Measurements from ENCODE around the gene NUP210L. TPM values are rescaled to one million over a fixed set of nuclear protein-coding genes. Genes with fewer than 3 reads are reported as not detected.

Gene NUP210L
- total RNA-seq, 2 experiments from 2014 or later = 0.04 TPM; not detected in 1

DNA sequence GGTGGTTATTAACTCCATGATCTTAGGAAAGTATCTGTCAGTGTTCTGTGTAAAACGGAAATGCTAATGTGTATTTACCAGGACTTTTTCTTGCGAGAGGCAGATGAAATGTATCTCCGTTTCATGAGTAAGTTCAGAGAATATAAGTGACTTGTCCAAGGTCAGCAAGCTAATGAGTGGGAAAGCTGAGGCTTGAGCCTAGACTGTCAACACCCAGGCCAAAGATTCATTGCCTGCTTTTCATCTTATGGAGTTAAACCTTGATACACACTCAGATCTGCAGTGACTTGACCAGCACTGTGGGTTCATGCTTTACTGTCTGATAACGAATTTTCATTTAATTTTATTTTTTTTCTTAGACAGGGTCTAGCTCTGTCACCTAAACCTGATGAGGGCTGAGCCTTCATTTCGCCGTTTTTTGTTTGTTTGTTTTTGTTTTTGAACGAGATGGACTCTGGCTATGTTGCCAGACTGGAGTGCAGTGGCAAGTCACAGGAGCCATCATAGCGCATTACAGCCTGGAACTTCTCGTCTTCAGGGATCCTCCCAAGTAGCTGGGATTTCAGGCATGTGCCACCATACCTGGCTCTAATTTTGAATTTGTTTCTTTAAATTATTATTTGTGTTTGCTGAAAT is 176.5 kb downstream of the NUP210L start:
- Mint-ChIP-seq H3K9me3 (no peaks in the 10 kb centered on the region), H3K4me1 (peaks cover 33% of the 10 kb centered on the region), H3K36me3 (peaks cover 30% of the 10 kb centered on the region), H3K4me3 (peak overlapping the region; percentile 98), H3K27me3 (no peaks in the 10 kb centered on the region), H3K27ac (peak overlapping the region; percentile 94)
- DNase-seq = no peak

DNA sequence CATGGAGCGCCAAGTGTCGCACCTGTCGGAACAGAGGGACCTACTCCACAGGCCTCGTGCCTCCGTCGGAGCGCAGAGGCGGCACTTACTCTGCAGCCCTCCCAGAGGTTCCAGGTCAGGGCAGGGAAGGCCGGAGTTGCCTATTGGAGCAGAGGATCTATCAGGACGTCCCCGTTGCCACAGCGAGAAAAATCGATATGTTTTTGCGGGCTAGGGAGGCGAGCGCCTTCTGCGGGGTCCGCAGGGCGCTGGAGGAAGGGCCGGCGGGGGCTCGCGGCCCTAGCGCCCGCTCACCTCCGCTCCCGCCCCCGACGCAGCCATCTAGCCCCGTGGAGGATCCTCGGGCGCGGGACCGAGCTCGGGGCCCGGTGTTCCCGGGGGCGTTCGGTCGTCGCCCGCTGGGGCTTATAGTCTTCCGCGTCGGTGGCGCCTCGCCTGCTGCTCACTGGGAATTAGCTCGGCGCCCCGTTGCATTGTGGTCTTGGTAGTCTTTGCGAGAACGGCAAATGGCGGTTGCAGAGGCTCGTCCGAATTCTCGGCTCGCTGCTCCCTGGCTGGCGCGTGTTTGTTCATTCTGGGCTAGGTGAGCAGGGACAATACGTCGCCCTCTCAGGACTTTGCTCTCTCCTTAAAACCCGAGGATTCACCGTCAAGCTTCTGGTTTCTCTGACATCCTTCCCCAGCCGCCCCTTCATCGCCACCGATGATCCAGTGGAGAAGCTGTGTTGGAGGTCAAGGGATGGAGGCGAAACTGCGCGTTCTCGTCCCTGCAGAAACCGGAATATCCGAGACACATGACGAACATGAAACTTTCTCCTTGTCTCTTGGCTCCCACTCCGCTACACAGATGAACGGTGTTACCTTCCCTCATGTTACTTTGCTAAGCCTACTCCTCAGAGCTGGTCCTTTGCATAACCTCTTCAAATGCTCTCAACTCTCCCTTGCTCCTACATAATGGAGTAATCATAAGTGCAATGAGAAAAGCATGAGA is 177.3 kb downstream of the NUP210L start, which contains the start of gene JTB:
Gene JTB (minus strand): TSS at position 425 of the 991 bp plus-strand sequence. CDS start 422 bp downstream, at position 3.
- peak; percentile 86 for DNase-seq
- H3K36me3 Mint-ChIP-seq = peaks cover 35% of the 10 kb centered on the region
- H3K4me3 Mint-ChIP-seq = peak within 1 kb of the TSS; percentile 98
- H3K4me1 Mint-ChIP-seq = peaks cover 36% of the 10 kb centered on the region
- H3K9me3 Mint-ChIP-seq = no peaks in the 10 kb centered on the region
- no peaks in the 10 kb centered on the region for H3K27me3 Mint-ChIP-seq
- H3K27ac Mint-ChIP-seq = peak within 1 kb of the TSS; percentile 98

DNA sequence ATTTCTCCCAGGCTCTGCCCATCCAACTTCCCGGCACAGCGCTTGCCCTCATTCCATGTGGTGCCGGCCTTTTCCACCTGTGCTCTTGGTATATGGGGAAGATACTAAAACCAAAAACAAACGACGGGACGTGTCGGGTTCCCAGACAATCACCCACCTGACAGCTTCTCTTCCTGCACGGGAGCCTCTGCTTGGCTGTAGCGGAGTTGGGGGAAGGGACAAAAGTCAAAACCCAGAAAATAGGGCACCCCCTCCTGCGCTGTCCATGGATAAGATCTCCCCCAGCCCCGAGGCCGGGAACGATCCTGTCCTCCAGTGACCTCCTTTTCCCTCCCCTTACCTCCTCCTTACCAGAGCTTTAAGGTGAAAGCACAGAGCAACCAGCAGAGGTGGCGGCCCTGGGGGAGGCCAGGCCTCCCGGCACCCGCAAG is 178.0 kb downstream of the NUP210L start:
- Mint-ChIP-seq H3K9me3 (no peaks in the 10 kb centered on the region), H3K27ac (peak overlapping the region; percentile 98), H3K36me3 (peaks cover 42% of the 10 kb centered on the region), H3K27me3 (no peaks in the 10 kb centered on the region), H3K4me3 (peak overlapping the region; percentile 98), H3K4me1 (peaks cover 43% of the 10 kb centered on the region)
- DNase-seq = no peak

DNA sequence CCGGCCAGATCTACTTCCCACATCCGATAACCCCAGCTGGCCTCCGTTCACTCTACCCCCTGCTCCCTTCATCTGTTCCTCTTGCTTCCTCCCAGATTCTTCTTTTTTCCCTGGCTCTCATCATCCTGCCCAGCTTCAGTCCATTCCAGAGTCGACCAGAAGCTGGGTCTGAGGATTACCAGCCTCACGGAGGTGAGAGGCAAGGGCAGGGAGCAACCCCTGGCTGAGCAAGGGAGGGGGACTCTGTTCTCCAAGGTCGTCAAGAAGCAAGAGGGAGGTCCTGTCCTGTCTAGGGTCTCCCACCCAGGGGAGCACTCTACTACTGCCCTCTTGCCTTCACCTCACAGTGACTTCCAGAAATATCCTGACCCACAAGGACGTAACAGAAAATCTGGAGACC is 181.3 kb downstream of the NUP210L start:
- no peaks in the 10 kb centered on the region for H3K9me3 Mint-ChIP-seq
- peaks cover 42% of the 10 kb centered on the region for H3K4me1 Mint-ChIP-seq
- H3K27me3 Mint-ChIP-seq = no peaks in the 10 kb centered on the region
- peak overlapping the region; percentile 43 for H3K27ac Mint-ChIP-seq
- DNase-seq = no peak
- no peak overlapping the region for H3K4me3 Mint-ChIP-seq
- peaks cover 38% of the 10 kb centered on the region for H3K36me3 Mint-ChIP-seq

DNA sequence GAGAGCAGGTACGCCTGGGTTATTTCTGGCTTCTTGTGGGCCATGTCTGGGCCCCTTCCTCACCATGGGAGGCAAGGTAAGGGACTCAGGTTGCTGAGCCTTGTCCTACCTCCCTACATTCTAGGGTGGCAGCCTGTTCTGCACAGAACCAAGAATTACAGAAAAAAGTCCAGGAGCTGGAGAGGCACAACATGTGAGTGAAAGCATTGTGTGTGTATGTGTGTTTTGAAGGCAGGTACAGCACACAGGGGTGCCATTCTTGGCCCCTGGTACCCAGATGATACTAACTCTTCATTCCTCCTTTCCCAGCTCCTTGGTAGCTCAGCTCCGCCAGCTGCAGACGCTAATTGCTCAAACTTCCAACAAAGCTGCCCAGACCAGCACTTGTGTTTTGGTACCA is 181.8 kb downstream of the NUP210L start:
- no peaks in the 10 kb centered on the region for H3K9me3 Mint-ChIP-seq
- no peak for DNase-seq
- peaks cover 38% of the 10 kb centered on the region for H3K36me3 Mint-ChIP-seq
- H3K27ac Mint-ChIP-seq = peak overlapping the region; percentile 76
- no peaks in the 10 kb centered on the region for H3K27me3 Mint-ChIP-seq
- peaks cover 42% of the 10 kb centered on the region for H3K4me1 Mint-ChIP-seq
- no peak overlapping the region for H3K4me3 Mint-ChIP-seq

DNA sequence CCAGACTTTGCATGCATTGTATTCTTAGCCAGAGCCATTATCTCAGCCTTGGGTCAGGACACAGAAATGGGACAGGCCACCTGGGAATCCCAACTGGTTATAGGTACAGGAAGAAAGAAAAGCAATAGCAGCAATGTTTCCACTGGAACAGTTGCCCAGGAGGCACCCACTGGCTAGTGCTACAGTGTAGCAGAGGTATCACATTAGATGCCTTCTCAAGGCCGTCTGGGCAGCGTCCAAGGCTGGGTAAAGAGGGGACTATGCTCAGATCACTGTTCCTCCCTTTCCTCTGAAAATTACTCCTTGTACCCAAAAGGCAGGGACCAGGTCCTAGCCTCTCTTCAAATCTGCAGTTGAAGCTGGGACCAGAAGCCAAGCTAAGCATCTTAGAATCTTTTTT is 184.5 kb downstream of the NUP210L start:
- H3K27me3 Mint-ChIP-seq = no peaks in the 10 kb centered on the region
- no peaks in the 10 kb centered on the region for H3K9me3 Mint-ChIP-seq
- no peak overlapping the region for H3K4me3 Mint-ChIP-seq

DNA sequence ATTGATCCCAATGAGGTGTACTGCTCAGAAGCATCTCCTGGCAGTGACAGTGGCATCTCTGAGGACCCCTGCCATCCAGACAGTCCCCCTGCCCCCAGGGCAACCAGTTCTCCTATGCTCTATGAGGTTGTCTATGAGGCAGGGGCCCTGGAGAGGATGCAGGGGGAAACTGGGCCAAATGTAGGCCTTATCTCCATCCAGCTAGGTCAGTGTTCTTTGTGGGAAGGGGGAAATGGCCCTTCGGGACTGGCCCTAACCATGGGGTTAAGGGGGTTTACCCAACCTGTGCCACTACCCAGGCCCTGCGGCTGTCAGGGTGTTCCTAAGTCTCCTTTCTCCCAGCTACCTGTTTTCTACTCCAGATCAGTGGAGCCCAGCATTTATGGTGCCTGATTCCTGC is 185.9 kb downstream of the NUP210L start:
- H3K4me1 Mint-ChIP-seq = peaks cover 41% of the 10 kb centered on the region
- H3K9me3 Mint-ChIP-seq = no peaks in the 10 kb centered on the region
- H3K27me3 Mint-ChIP-seq = no peaks in the 10 kb centered on the region
- H3K27ac Mint-ChIP-seq = peak overlapping the region; percentile 9
- DNase-seq = no peak
- H3K36me3 Mint-ChIP-seq = peaks cover 27% of the 10 kb centered on the region
- no peak overlapping the region for H3K4me3 Mint-ChIP-seq

More for the DNA sequence above, 184.5 kb downstream of the NUP210L start:
- peaks cover 43% of the 10 kb centered on the region for H3K4me1 Mint-ChIP-seq
- DNase-seq = no peak
- H3K27ac Mint-ChIP-seq = no peak overlapping the region
- H3K36me3 Mint-ChIP-seq = peaks cover 33% of the 10 kb centered on the region

DNA sequence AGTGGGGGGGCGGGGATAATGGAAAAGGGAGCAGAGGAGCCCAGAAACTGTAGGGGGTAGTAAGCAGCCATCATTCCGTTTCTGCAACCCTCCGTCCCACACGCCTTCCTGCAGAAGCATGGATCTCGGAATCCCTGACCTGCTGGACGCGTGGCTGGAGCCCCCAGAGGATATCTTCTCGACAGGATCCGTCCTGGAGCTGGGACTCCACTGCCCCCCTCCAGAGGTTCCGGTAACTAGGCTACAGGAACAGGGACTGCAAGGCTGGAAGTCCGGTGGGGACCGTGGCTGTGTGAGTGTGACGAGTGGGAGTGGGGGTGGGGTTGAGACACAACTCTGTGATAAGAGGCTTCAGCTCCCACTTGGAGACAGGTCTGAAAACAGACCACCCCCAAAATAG is 186.5 kb downstream of the NUP210L start:
- Mint-ChIP-seq H3K9me3 (no peaks in the 10 kb centered on the region), H3K4me3 (peak overlapping the region; percentile 87), H3K27me3 (no peaks in the 10 kb centered on the region), H3K27ac (peak overlapping the region; percentile 97), H3K4me1 (peaks cover 41% of the 10 kb centered on the region), H3K36me3 (peaks cover 27% of the 10 kb centered on the region)
- DNase-seq = no peak

DNA sequence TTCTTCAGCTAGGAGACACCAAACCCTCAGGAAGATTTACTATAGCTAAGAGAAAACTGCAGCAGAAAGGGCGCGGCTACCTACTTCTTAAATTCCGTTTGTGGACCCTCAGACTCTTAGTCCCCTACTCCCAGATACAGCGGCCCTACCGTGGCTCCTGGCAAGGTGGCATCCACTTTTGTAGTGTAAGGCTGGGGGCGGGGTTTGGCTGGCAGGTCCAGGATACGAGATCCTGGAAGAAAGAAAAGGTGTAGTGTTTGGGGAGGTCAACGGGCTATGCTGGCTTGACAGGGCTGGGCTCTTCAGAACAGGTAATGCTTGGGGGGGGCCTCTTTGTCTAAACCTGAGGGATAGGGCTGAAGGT is 186.9 kb downstream of the NUP210L start:
- Mint-ChIP-seq H3K4me3 (peak overlapping the region; percentile 87), H3K27me3 (no peaks in the 10 kb centered on the region), H3K4me1 (peaks cover 39% of the 10 kb centered on the region), H3K9me3 (no peaks in the 10 kb centered on the region), H3K27ac (peak overlapping the region; percentile 97), H3K36me3 (peaks cover 26% of the 10 kb centered on the region)
- no peak for DNase-seq

DNA sequence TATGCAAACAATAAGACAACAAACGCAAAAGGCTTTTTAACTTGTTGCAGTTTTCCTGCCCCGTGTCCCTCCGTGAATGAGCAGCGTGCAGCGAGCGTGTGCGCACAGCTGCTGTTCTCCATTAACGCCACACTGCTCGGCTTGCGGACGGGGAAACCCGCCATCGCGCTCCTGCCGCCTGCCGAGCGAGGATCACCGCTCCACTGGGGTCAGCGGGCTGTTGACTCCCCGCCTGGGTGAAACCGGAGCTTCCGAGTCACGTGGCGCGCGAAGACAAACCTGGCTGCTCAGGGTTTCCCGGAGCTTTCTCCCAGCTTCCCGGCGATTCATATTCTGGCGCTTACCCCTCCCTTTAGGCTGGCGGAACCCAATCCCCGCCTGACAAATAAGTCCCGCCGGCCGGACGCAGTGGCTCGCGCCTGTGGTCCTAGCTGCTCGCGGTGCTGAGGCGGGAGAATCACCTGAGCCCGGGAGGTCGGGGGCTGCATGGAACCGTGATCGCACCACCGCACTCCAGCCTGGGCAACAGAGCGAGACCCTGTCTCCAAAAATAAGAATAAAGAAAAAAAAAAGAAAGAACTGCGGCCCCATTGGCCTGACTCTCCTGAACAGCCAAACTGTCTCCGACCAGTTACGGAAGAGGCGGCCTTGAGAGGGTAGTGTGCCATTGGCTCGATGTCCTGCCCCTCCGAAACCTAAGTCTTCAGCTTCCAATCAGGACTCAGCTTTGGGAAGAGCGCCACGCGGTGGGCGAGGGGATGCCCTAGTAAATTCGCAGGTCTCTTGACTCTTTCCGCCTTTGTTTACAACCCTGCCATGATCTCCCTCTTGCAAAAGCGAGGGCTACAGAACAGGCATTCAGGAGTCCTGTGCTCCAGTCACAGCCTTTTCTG is 187.5 kb downstream of the NUP210L start, which contains the start of gene CREB3L4:
Gene CREB3L4 (plus strand): TSS at position 796 of the 893 bp plus-strand sequence. CDS start 624 bp downstream, outside the sequence.
- H3K36me3 Mint-ChIP-seq = peaks cover 26% of the 10 kb centered on the region
- DNase-seq = peak; percentile 87
- H3K4me1 Mint-ChIP-seq = peaks cover 39% of the 10 kb centered on the region

DNA sequence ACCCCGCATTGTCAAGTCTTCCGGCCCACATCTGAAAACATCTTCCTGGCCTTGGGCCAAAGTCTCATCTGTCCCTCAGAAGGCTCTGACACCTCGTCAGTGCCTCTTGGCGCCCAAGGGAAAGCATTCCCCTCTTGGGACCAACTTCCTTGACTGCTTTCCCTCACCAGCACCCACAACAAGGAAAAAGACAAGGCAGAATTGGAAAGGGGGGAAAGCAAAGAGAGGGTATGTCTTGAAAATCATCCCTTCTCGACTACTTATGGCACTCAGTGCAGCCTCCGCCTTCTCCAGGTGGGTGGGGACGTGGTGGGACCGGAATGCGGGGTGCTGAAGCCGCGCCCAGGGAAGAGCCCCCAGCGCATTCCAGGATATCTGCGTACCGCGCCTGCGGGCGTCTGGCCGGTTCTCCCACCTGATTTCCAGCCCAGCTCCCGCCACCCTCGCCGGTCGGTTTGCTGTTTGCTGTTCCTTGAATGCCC is 191.0 kb downstream of the NUP210L start:
- H3K36me3 Mint-ChIP-seq = peaks cover 24% of the 10 kb centered on the region
- no peaks in the 10 kb centered on the region for H3K9me3 Mint-ChIP-seq
- DNase-seq = no peak
- H3K27me3 Mint-ChIP-seq = no peaks in the 10 kb centered on the region
- peaks cover 41% of the 10 kb centered on the region for H3K4me1 Mint-ChIP-seq
- peak overlapping the region; percentile 83 for H3K4me3 Mint-ChIP-seq
- peak overlapping the region; percentile 87 for H3K27ac Mint-ChIP-seq

More for the DNA sequence above, 187.5 kb downstream of the NUP210L start, which contains the start of gene CREB3L4:
- Mint-ChIP-seq H3K27me3 (no peaks in the 10 kb centered on the region), H3K27ac (peak within 1 kb of the TSS; percentile 97), H3K9me3 (no peaks in the 10 kb centered on the region), H3K4me3 (peak within 1 kb of the TSS; percentile 87)

DNA sequence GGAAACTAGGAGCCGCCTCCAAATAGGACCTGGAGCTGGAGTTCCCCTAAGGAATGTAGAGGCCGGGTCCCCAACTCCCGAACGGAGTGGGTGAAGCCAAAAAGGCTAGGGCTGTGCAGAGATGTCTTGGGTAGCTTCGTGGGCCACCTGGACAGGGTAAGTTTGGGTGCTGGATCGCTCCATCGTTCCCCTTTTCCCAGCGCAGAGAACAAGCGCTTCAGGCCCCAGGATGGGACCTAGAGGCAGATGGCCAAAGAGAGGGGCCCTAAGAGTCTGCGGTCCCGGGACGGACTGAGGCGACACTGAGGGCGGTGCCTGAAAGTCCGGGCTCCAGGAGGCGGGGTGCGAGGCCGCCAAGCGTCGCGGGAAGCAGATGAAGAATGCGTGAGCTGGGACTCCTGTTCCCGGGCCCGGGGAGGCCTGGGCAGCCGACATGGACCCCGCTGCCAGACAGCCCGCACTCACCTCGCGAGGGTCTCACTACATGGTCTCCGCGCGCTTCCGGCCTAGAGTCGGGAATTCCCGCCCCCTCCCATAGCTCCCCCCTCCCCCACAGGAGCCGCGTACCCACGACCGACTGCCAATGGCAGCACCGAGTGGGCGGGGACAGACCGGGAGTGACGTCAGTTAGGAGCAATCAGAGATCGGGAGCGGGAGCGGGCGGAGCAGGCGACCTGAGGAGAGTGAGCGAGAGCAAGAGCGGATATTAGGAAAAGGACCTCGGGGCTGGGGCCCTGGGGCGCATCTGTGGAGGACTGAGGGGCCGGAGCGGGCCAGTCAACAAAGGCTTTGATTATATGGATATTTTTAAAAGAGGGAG is 191.6 kb downstream of the NUP210L start, which contains the start of gene SLC39A1:
Gene SLC39A1 (minus strand): TSS at position 508 of the 820 bp plus-strand sequence. CDS start 822 bp downstream, outside the sequence.
- Mint-ChIP-seq H3K27ac (peak within 1 kb of the TSS; percentile 87), H3K9me3 (no peaks in the 10 kb centered on the region), H3K27me3 (no peaks in the 10 kb centered on the region), H3K36me3 (peaks cover 25% of the 10 kb centered on the region), H3K4me3 (peak within 1 kb of the TSS; percentile 83), H3K4me1 (peaks cover 39% of the 10 kb centered on the region)
- peak; percentile 95 for DNase-seq
